ENCODE results near the gene CCDC97.

The CCDC97 gene

GRCh38 chr19:41327576-41328156, 17.7 kb downstream of the CCDC97 start:
- in situ Hi-C loops (cut with MboI; ENCODE audit: low sequenced_read_pairs, unreplicated experiment), result no loop called here
- TF ChIP-seq CTCF (IDR thresholded peaks at IDR 0.05; ENCODE audit: borderline replicate concordance, control extremely low read depth, extremely low read depth, insufficient read depth, missing control alignments), result no peak
- DNase-seq (ENCODE audit: low spot score), result peak; percentile 89

GRCh38 chr19:41328157-41328841, 18.3 kb downstream of the CCDC97 start:
- in situ Hi-C loops (cut with MboI; ENCODE audit: low sequenced_read_pairs, unreplicated experiment), result no loop called here
- DNase-seq (ENCODE audit: low spot score), result no peak
- TF ChIP-seq CTCF (IDR thresholded peaks at IDR 0.05; ENCODE audit: borderline replicate concordance, control extremely low read depth, extremely low read depth, insufficient read depth, missing control alignments), result no peak

GRCh38 chr19:41328842-41329225, 18.9 kb downstream of the CCDC97 start:
- no peak for DNase-seq (ENCODE audit: low spot score)
- in situ Hi-C loops (cut with MboI; ENCODE audit: low sequenced_read_pairs, unreplicated experiment), result no loop called here
- no peak for TF ChIP-seq CTCF (IDR thresholded peaks at IDR 0.05; ENCODE audit: borderline replicate concordance, control extremely low read depth, extremely low read depth, insufficient read depth, missing control alignments)

GRCh38 chr19:41330481-41330880, 20.5 kb downstream of the CCDC97 start:
- in situ Hi-C loops (cut with MboI; ENCODE audit: low sequenced_read_pairs, unreplicated experiment), result no loop called here
- no peak for DNase-seq (ENCODE audit: low spot score)
- no peak for TF ChIP-seq CTCF (IDR thresholded peaks at IDR 0.05; ENCODE audit: borderline replicate concordance, control extremely low read depth, extremely low read depth, insufficient read depth, missing control alignments)

GRCh38 chr19:41330946-41331678, 21.1 kb downstream of the CCDC97 start:
- in situ Hi-C loops (cut with MboI; ENCODE audit: low sequenced_read_pairs, unreplicated experiment), result no loop called here
- no peak for DNase-seq (ENCODE audit: low spot score)
- no peak for TF ChIP-seq CTCF (IDR thresholded peaks at IDR 0.05; ENCODE audit: borderline replicate concordance, control extremely low read depth, extremely low read depth, insufficient read depth, missing control alignments)

- no peak for DNase-seq (ENCODE audit: low spot score)
- in situ Hi-C loops (cut with MboI; ENCODE audit: low sequenced_read_pairs, unreplicated experiment), result no loop called here
- TF ChIP-seq CTCF (IDR thresholded peaks at IDR 0.05; ENCODE audit: borderline replicate concordance, control extremely low read depth, extremely low read depth, insufficient read depth, missing control alignments), result no peak
Measured at GRCh38 chr19:41332000-41332399, 22.0 kb downstream of the CCDC97 start.
